HG02852 (cell line): ENCODE results near the gene NARS2.

Experiments used
- ATAC-seq: cut with Tn5 transposase; IDR thresholded peaks from one replicate; pipeline ENCODE4 v1.9.1; 2021; ENCODE audit warnings: mild to moderate bottlenecking, moderate library complexity; ENCODE audit not compliant: unreplicated experiment

The NARS2 gene

GRCh38 chr11:78417175-78417887 lies 157.3 kb downstream of the NARS2 start, which contains the start of gene GAB2:
Gene GAB2, minus strand, starts transcription at chr11:78417820. Its CDS starts 100 bp downstream, at chr11:78417720.
- ATAC-seq, result peak; percentile 15

GRCh38 chr11:78416285-78417174 lies 158.1 kb downstream of the NARS2 start:
- peak; percentile 58 for ATAC-seq

GRCh38 chr11:78415338-78415737 lies 159.3 kb downstream of the NARS2 start:
- no peak for ATAC-seq

- ATAC-seq, result no peak
Observed at GRCh38 chr11:78414321-78415051, 160.2 kb downstream of the NARS2 start.

- no peak for ATAC-seq
Observed at GRCh38 chr11:78408619-78409018, 166.0 kb downstream of the NARS2 start.

DNA sequence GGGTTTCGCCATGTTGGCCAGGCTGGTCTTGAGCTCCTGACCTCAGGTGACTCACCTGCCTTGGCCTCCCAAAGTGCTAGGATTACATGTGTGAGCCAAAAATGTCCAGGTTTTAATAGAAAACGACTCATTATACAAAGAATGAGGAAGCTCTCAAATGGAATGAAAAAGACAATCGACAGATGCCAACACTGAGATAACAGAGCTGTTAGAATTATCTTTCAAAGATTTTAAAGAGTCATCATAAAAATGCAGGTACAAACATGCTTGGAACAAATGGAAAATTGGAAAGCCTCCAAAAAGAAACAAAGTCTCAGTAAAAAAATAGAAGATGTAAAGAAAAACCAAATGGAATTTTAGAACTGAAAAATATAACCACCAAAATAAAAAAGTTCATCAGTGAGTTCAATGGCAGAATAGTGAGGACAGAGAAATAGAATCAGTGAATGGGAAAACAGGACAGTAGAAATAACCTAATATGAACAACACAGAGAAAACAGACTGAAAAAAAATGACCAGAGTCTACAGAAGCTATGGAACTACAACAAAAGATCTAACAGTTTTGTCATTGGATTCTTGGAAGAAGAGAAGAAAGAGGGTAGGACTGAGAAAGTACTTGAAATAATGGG lies 168.0 kb downstream of the NARS2 start:
- ATAC-seq, result no peak

- ATAC-seq, result no peak
Observed at GRCh38 chr11:78405805-78406204, 168.9 kb downstream of the NARS2 start.

DNA sequence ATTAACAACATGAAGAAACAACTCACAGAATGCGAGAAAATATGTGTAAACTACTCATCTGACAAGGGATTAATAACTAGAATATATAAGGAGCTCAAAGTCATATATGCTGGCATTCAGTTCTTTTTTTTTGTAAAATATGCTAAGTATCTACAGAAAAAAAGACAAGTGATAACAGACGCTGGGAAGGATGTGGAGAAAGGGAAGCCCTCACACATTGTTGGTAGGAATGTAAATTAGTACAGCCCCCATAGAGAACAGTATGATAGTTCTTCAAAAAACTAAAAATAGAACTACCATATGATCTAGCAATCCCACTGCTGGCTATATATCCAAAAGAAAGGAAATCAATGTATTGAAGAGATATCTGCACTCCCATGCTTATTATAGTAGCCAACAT lies 170.9 kb downstream of the NARS2 start:
- ATAC-seq, result no peak

DNA sequence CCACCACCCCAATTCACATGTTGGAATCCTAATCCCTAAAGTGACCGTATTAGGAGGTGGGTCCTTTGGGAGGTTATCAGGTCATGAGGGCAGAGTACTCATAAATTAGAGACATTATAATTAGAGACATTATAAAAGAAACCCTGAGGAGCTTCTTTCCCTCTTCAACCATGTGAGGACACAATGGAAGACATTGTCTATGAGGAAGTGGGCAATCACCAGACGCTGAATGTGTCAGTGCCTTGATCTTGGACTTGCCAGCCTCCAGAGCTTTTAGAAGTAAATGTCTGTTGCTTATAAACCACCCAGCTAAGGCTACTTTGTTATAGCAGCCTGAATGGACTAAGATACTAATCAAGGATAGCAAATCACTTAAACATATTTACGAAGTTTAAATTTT lies 171.8 kb downstream of the NARS2 start:
- ATAC-seq, result no peak

GRCh38 chr11:78400702-78401101 lies 174.0 kb downstream of the NARS2 start:
- ATAC-seq, result no peak

DNA sequence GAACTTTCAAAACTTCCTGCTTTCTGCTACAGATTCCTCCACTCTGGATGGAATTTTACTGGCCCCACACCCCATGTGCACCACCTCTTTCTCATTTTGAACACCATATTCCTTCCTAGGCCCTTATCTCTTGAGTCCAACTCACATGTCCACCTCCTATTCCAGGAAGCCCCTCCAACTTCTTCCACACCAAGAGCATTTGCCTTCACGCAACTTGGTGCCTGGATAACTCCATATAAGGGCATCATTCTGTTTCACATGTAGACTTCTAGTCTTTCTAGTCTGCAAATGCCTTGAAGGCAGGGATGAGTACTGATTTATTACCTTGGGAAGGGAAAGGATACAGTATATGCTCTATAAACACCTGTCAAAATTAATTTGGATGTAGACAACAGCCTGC lies 174.5 kb downstream of the NARS2 start:
- no peak for ATAC-seq

- no peak for ATAC-seq
Observed at GRCh38 chr11:78399136-78399535, 175.5 kb downstream of the NARS2 start.

- no peak for ATAC-seq
Observed at GRCh38 chr11:78398715-78399114, 175.9 kb downstream of the NARS2 start.

DNA sequence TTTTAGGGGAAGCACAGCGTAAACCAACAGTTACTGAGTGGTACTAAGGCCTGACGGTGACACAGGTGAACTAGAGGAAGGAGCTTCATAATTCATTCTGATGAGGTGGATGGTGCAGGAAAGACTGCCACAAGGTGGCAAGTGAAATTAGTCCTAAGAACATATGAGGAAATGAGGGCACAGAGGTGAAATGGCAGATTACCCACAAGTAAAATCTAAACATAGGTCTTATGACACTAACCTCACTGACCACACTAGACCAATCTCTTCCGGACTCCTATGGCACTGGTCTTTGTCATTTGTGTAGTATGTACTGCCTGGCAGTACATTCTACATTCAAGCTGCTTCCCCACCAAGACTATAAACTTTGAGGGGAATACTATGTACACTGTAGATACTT lies 177.3 kb downstream of the NARS2 start:
- ATAC-seq, result no peak

DNA sequence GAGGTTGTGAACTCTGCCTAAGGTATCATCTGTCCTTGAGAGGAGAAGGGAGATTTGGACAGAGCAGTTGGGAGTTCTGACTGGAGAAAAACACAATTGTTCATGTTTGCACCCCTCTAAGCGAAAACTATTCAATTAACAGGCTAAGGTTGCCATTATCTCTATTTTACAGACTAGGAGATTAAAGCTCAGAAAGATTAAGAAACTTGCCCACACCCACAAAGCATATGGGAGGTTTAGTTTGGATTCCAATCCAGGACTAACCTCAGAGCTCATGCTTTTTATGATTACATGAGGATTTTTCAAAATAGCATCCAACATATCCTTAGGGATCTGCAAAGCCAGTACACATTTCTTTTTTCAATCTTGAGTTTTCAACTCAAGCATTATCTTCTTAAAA lies 179.1 kb downstream of the NARS2 start:
- no peak for ATAC-seq

DNA sequence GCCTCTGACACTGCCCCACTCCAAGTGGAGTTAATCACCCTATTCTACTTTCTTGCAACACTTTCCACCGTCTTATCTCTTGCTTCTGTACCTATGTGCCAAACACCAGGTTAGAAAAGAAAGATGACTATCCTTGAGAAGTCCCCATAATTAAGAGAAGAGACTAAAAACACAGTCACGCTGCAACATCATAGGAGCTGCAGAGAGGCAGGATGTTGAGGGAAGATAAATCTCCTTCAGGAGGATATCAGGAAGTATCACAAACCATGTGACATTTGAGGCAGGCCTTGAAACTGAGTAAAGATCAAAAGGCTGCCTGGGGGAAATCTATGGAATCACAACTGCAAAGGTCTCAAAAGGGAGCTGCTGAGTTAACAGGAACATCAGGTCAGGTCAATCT lies 181.8 kb downstream of the NARS2 start:
- no peak for ATAC-seq

GRCh38 chr11:78391424-78391823 lies 183.2 kb downstream of the NARS2 start:
- no peak for ATAC-seq

- no peak for ATAC-seq
Observed at GRCh38 chr11:78390809-78391208, 183.9 kb downstream of the NARS2 start.

- no peak for ATAC-seq
Observed at GRCh38 chr11:78386215-78386941, 188.3 kb downstream of the NARS2 start.
